ENCODE data around the gene ZNF611.

- TF ChIP-seq CTCF (IDR thresholded peaks at IDR 0.05; ENCODE audit: low read length) = no peak
- TF ChIP-seq EZH2 (optimal IDR thresholded peaks at IDR 0.05; ENCODE audit: low read depth, low read length) = no peak
- TF ChIP-seq EZH2phosphoT487 (IDR thresholded peaks at IDR 0.05; ENCODE audit: low read length) = no peak
Observed at GRCh38 chr19:52734331-52734892, 432 bp downstream of the ZNF611 start.
